Endothelial cell of umbilical vein (primary cell): Measurements from ENCODE around the gene TNS1. TPM values are rescaled to one million over a fixed set of nuclear protein-coding genes. Genes with fewer than 3 reads are reported as not detected.

Experiments
- BruUV-seq: library from RNA; stranded (reverse); fragments of 400-500 nt; replicated peaks from 2 replicates; lab custom pipeline; 2021; lab: Mats Ljungman, UMichigan
- CTCF ChIA-PET: fragments of 300-600, 350-600 bp; sonication (Branson Sonifier 250); formaldehyde crosslinking; loops from one replicate; lab custom pipeline; 2021; ENCODE audit warnings: antibody characterized with exemption, inconsistent platforms; lab: Charles Lee
- POLR2A ChIA-PET: fragments of 300-600, 350-600 bp; sonication (Branson Sonifier 250); formaldehyde crosslinking; loops from one replicate; lab custom pipeline; 2021; ENCODE audit warnings: antibody characterized with exemption, inconsistent platforms; lab: Charles Lee
- DNase-seq: peaks from one replicate; pipeline ENCODE4 v3.0.0-alpha.2; 2011; ENCODE audit warnings: low read depth, low spot score
- FAIRE-seq: peaks from 2 replicates; lab custom pipeline; 2011; peaks lifted over from hg19 to GRCh38; lab: Jason Lieb, UNC
- H2AFZ ChIP-seq: 2 replicates; pipeline ENCODE4 v1.6.0; 2012; ENCODE audit warnings: low read depth, low read length, control low read depth, inconsistent platforms
- H3K27ac ChIP-seq: 2 replicates; pipeline ENCODE4 v1.5.1; 2011; ENCODE audit warnings: low read depth, mild to moderate bottlenecking, control low read depth, low read length, moderate library complexity; ENCODE audit not compliant: insufficient read depth
- H3K27me3 ChIP-seq, 2 experiments: 2 replicates each; pipeline versions ENCODE4 v1.6.0 to v1.6.1; 2011; ENCODE audit warnings: low read length in 2 of 2, mixed read lengths in 1 of 2; ENCODE audit not compliant: control insufficient read depth in 2 of 2, insufficient read depth in 2 of 2
- H3K36me3 ChIP-seq, 2 experiments: 2 replicates in 1 of 2; 3 replicates in 1 of 2; pipeline ENCODE4 v1.5.1; 2011; ENCODE audit warnings: low read length in 2 of 2, mild to moderate bottlenecking in 1 of 2, moderate library complexity in 1 of 2; ENCODE audit not compliant: control insufficient read depth in 2 of 2, insufficient read depth in 2 of 2; ENCODE audit errors: extremely low read depth in 1 of 2
- H3K4me1 ChIP-seq: 3 replicates; pipeline ENCODE4 v1.5.1; 2011; ENCODE audit warnings: mild to moderate bottlenecking, low read length; ENCODE audit not compliant: control insufficient read depth, insufficient read depth; ENCODE audit errors: extremely low read depth
- H3K4me2 ChIP-seq: 2 replicates; pipeline ENCODE4 v1.6.1; 2011; ENCODE audit warnings: low read length, control low read depth, mixed read lengths; ENCODE audit not compliant: insufficient read depth
- H3K4me3 ChIP-seq, 3 experiments: fragments of 200-600 bp in 1 of 3; sonication (generic), shearing (Covaris generic) in 1 of 3; replicated peaks in 1 of 3; 2 replicates each; pipeline ENCODE4 v1.5.1; 2011 to 2016; ENCODE audit warnings: control low read depth in 3 of 3, low read length in 3 of 3, mild to moderate bottlenecking in 2 of 3, inconsistent platforms in 1 of 3, low read depth in 1 of 3, moderate library complexity in 1 of 3; ENCODE audit not compliant: insufficient read depth in 1 of 3
- H3K79me2 ChIP-seq: 2 replicates; pipeline ENCODE4 v1.6.0; 2012; ENCODE audit warnings: low read length, inconsistent platforms; ENCODE audit not compliant: control insufficient read depth, insufficient read depth
- H3K9ac ChIP-seq: replicated peaks from 2 replicates; pipeline ENCODE3; 2011; ENCODE audit warnings: low read length, control low read depth; ENCODE audit not compliant: insufficient read depth; ENCODE audit errors: extremely low read depth
- H3K9me1 ChIP-seq: replicated peaks from 3 replicates; pipeline ENCODE4 v1.6.0; 2011; ENCODE audit warnings: mild to moderate bottlenecking, low read length; ENCODE audit not compliant: control insufficient read depth, insufficient read depth; ENCODE audit errors: extremely low read depth
- H3K9me3 ChIP-seq: replicated peaks from 2 replicates; pipeline ENCODE4 v1.5.1; 2012; ENCODE audit warnings: low read length, inconsistent platforms; ENCODE audit not compliant: control insufficient read depth, insufficient read depth
- H4K20me1 ChIP-seq: replicated peaks from 2 replicates; pipeline ENCODE3; 2011; ENCODE audit warnings: mild to moderate bottlenecking, low read length; ENCODE audit not compliant: control insufficient read depth, insufficient read depth; ENCODE audit errors: extremely low read depth
- CTCF ChIP-seq, 2 donors: IDR thresholded peaks; 1 replicate in 1 of 2; 2 replicates in 1 of 2; pipeline ENCODE4 v1.5.1; 2011; ENCODE audit warnings: low read length in 2 of 2, mild to moderate bottlenecking in 2 of 2, moderate library complexity in 2 of 2, control low read depth in 1 of 2, inconsistent platforms in 1 of 2, low read depth in 1 of 2; ENCODE audit not compliant: insufficient read depth in 1 of 2; ENCODE audit errors: extremely low read depth in 1 of 2
- EZH2 ChIP-seq: IDR thresholded peaks from 2 replicates; pipeline ENCODE4 v1.6.1; 2012; ENCODE audit warnings: borderline replicate concordance, low read depth, mild to moderate bottlenecking, moderate library complexity, low read length, inconsistent platforms; ENCODE audit not compliant: severe bottlenecking
- FOS ChIP-seq: IDR thresholded peaks from 2 replicates; pipeline ENCODE4 v1.6.1; 2011; ENCODE audit warnings: mild to moderate bottlenecking, low read length, moderate library complexity, borderline replicate concordance; ENCODE audit not compliant: insufficient read depth
- GATA2 ChIP-seq: IDR thresholded peaks from 2 replicates; pipeline ENCODE4 v1.7.0; 2011; ENCODE audit warnings: low read depth, mild to moderate bottlenecking, moderate library complexity, mixed read lengths, low read length; ENCODE audit not compliant: insufficient read length, insufficient read depth
- JUN ChIP-seq: IDR thresholded peaks from 2 replicates; pipeline ENCODE4 v1.6.1; 2011; ENCODE audit warnings: borderline replicate concordance, low read depth; ENCODE audit not compliant: insufficient read length, insufficient read depth
- MAX ChIP-seq: IDR thresholded peaks from 2 replicates; pipeline ENCODE4 v1.6.1; 2011; ENCODE audit not compliant: insufficient read depth, insufficient read length
- MYC ChIP-seq: IDR thresholded peaks from one replicate; pipeline ENCODE4 v1.6.1; 2011; ENCODE audit warnings: mild to moderate bottlenecking, low read depth, low read length
- POLR2A ChIP-seq: IDR thresholded peaks from 2 replicates; pipeline ENCODE4 v1.6.1; 2012; ENCODE audit warnings: low read depth, mild to moderate bottlenecking, control low read depth, low read length
- POLR2AphosphoS5 ChIP-seq: IDR thresholded peaks from 2 replicates; pipeline ENCODE4 v1.6.1; 2012; ENCODE audit warnings: low read depth, mild to moderate bottlenecking, control low read depth, low read length, moderate library complexity; ENCODE audit not compliant: insufficient read depth
- dilution Hi-C: fragments of 300-500 bp; cut with MboI; formaldehyde crosslinking; loops from one replicate; pipeline ENCODE4 v1.15.0; 2019; ENCODE audit warnings: low sequenced_read_pairs; ENCODE audit not compliant: extremely low pct_ligation_motif_present
- intact Hi-C: fragments of 100-400 bp; cut with micrococcal nuclease; formaldehyde crosslinking; loops from one replicate; pipeline ENCODE4 v1.10.0; 2022
- polyA plus RNA-seq, 4 experiments: library from polyadenylated mRNA; depleted of rRNA in 3 of 4; stranded (reverse) in 3 of 4; unstranded in 1 of 4; fragments of >200 nt; gene quantifications; 2 replicates each; pipeline versions ENCODE4 v1.2.1 to v1.2.3, GENCODE V29; 2011 to 2012; ENCODE audit warnings: missing spikeins in 1 of 4
- total RNA-seq: library from RNA; stranded (reverse); gene quantifications from 2 replicates; pipeline ENCODE4 v1.2.3, GENCODE V29; 2021

TNS1 gene
- total and polyA plus RNA-seq, 2 donors (not counting 3 experiments of a cell fraction or from before 2014, with no cell fraction given): 11.0 to 52.1 TPM

GRCh38 chr2:217852555-217853211, 150.1 kb downstream of the TNS1 start:
- Histone ChIP-seq H3K27me3 (no peaks in the 10 kb centered on the region), H4K20me1 (no peaks in the 10 kb centered on the region), H3K9ac (no peak overlapping the region), H3K4me2 (no peak overlapping the region), H3K4me3 (no peak overlapping the region), H3K4me1 (peaks cover 24% of the 10 kb centered on the region), H2AFZ (no peak overlapping the region), H3K79me2 (peaks cover 13% of the 10 kb centered on the region), H3K9me3 (no peaks in the 10 kb centered on the region), H3K36me3 (no peaks in the 10 kb centered on the region), H3K9me1 (no peaks in the 10 kb centered on the region), H3K27ac (no peak overlapping the region)
- no TSS peak for BruUV-seq
- FAIRE-seq (peak; percentile 12), DNase-seq (no peak)
- POLR2A ChIA-PET: no interaction called here
- CTCF ChIA-PET: interaction anchor here (0.8 to 1.8 kb wide), 2 partner anchors 15 to 34 kb away, joined by 3 to 6 read pairs; no protein-coding TSS in a partner anchor
- intact Hi-C loops: no loop called here
- TF ChIP-seq EZH2: no peak
- no peak for TF ChIP-seq JUN
- TF ChIP-seq FOS: no peak
- TF ChIP-seq GATA2: no peak
- no peak for TF ChIP-seq MYC
- TF ChIP-seq CTCF (IDR thresholded peaks at IDR 0.05; ENCODE audit: extremely low read depth in 1 of 2, insufficient read depth in 1 of 2, low read depth in 1 of 2, low read length in 2 of 2): no peak
- TF ChIP-seq MAX: no peak
- TF ChIP-seq POLR2AphosphoS5: no peak
- TF ChIP-seq POLR2A: no peak
- dilution Hi-C loops: no loop called here
